Measurements from ENCODE around the gene POU6F1. TPM values are rescaled to one million over a fixed set of nuclear protein-coding genes. Genes with fewer than 3 reads are reported as not detected.

POU6F1 gene
- total and polyA plus RNA-seq, 2 of the 8 experiments (the other 6 are each of a cell fraction or from before 2014, with no cell fraction given) = 5.6 to 8.7 TPM

GRCh38 chr12:51265024-51265423, 47.2 kb upstream of the POU6F1 start:
- Histone ChIP-seq H3K36me3 (ENCODE audit: control insufficient read depth in 2 of 4, insufficient read depth in 4 of 4, low read length in 3 of 4) (no peaks in the 10 kb centered on the region), H3K9ac (replicated peaks in 1 of 4; ENCODE audit: extremely low read depth in 1 of 4, low read depth in 3 of 4, low read length in 3 of 4) (no peak overlapping the region), H3K4ac (replicated peaks; ENCODE audit: insufficient read length, low read depth, low read length) (no peak overlapping the region), H3K79me1 (ENCODE audit: low read depth, low read length) (no peaks in the 10 kb centered on the region), H3K4me3 (ENCODE audit: extremely low read depth in 1 of 4, insufficient read depth in 2 of 4, low read depth in 3 of 4, low read length in 4 of 4) (no peak overlapping the region), H2BK120ac (replicated peaks; ENCODE audit: low read depth, low read length) (no peak overlapping the region), H2BK20ac (ENCODE audit: low read length) (no peak overlapping the region), H3K4me1 (replicated peaks in 1 of 4; ENCODE audit: control insufficient read depth in 3 of 4, insufficient read depth in 4 of 4, low read length in 3 of 4) (peaks cover 0 to 4% (median 1%) of the 10 kb centered on the region in 4 experiments; a peak in 2 of 7 replicates), H4K20me1 (replicated peaks in 1 of 2; ENCODE audit: control insufficient read depth in 1 of 2, insufficient read depth in 2 of 2, low read length in 2 of 2) (peaks cover 0 to 1% of the 10 kb centered on the region in 2 experiments), H3K79me2 (ENCODE audit: control insufficient read depth in 1 of 2, insufficient read depth in 2 of 2, low read length in 2 of 2) (no peaks in the 10 kb centered on the region), H3K14ac (ENCODE audit: insufficient read length) (no peak overlapping the region), H3K9me3 (ENCODE audit: insufficient read depth in 2 of 2, low read depth in 1 of 2, low read length in 1 of 2) (no peaks in the 10 kb centered on the region), H4K8ac (ENCODE audit: extremely low read depth, insufficient read depth, low read length) (no peak overlapping the region), H4K5ac (ENCODE audit: insufficient read length, low read depth, low read length) (no peak overlapping the region), H3K23ac (ENCODE audit: insufficient read length) (no peak overlapping the region), H4K91ac (replicated peaks; ENCODE audit: insufficient read length, low read length) (no peak overlapping the region), H2BK15ac (ENCODE audit: low read length) (no peak overlapping the region), H3K4me2 (ENCODE audit: insufficient read depth in 1 of 2, low read depth in 2 of 2, low read length in 2 of 2) (no peak overlapping the region), H2BK12ac (ENCODE audit: low read depth, low read length) (no peak overlapping the region), H2BK5ac (ENCODE audit: low read depth, low read length) (no peak overlapping the region), H3K23me2 (ENCODE audit: low read depth, low read length) (no peaks in the 10 kb centered on the region; the same call in 1 of the 2 replicates), H2AFZ (ENCODE audit: low read length) (no peak overlapping the region), H3K18ac (ENCODE audit: extremely low read depth, low read length) (no peak overlapping the region), H3K27me3 (replicated peaks in 1 of 4; ENCODE audit: control insufficient read depth in 3 of 4, extremely low read depth in 1 of 4, insufficient read depth in 3 of 4, low read length in 3 of 4) (no peaks in the 10 kb centered on the region), H3K56ac (replicated peaks; ENCODE audit: insufficient read length, low read depth, low read length) (no peak overlapping the region), H2AK5ac (ENCODE audit: low read depth, low read length) (no peak overlapping the region), H3K27ac (ENCODE audit: low read depth, low read length) (no peak overlapping the region)
- TF ChIP-seq CHD1 (IDR thresholded peaks at IDR 0.05; ENCODE audit: low read depth, low read length) (no peak), SIN3A (conservative IDR thresholded peaks at IDR 0.05 in 1 of 2, IDR thresholded peaks at IDR 0.05 in 1 of 2; ENCODE audit: low read depth in 1 of 2, low read length in 2 of 2) (no peak), PHF8 (conservative IDR thresholded peaks at IDR 0.05; ENCODE audit: low read depth, low read length) (no peak), MAFK (IDR thresholded peaks at IDR 0.05; ENCODE audit: low read depth, low read length) (no peak), TEAD4 (IDR thresholded peaks at IDR 0.05; ENCODE audit: low read depth, low read length) (no peak), GABPA (IDR thresholded peaks at IDR 0.05; ENCODE audit: borderline replicate concordance, insufficient read depth, low read length) (no peak), SP1 (IDR thresholded peaks at IDR 0.05; ENCODE audit: low read depth, low read length) (no peak), EP300 (IDR thresholded peaks at IDR 0.05; ENCODE audit: borderline replicate concordance in 1 of 2, low read depth in 2 of 2, low read length in 2 of 2) (no peak), NANOG (IDR thresholded peaks at IDR 0.05; ENCODE audit: insufficient read depth, low read depth, low read length, poor library complexity, severe bottlenecking) (no peak), EGR1 (IDR thresholded peaks at IDR 0.05; ENCODE audit: borderline replicate concordance, low read depth, low read length) (no peak), CTBP2 (IDR thresholded peaks at IDR 0.05; ENCODE audit: borderline replicate concordance, insufficient read depth, insufficient read length, low read length) (no peak), RXRA (IDR thresholded peaks at IDR 0.05; ENCODE audit: insufficient read depth, low read depth, low read length) (no peak), BCL11A (IDR thresholded peaks at IDR 0.05; ENCODE audit: low read depth in 2 of 2, low read length in 2 of 2) (no peak)
- FAIRE-seq = no peak
- CTCF ChIA-PET (ENCODE audit: partially characterized antibody) = interaction anchor here (0.6 to 6.4 kb wide), 2 partner anchors 76 to 660 kb away, joined by 4 to 82 read pairs; no protein-coding TSS in a partner anchor
- POLR2A ChIA-PET (ENCODE audit: partially characterized antibody) = no interaction called here
- DNase-seq (ENCODE audit: low read depth in 1 of 2, low spot score in 2 of 2) = no peak

Measured in H1 (cell line).